Neural progenitor cell (in vitro differentiated cells): ENCODE results near the gene EYS. TPM values are rescaled to one million over a fixed set of nuclear protein-coding genes. Genes with fewer than 3 reads are reported as not detected.

Source experiments
- DNase-seq: peaks from one replicate; pipeline ENCODE4 v3.0.0-alpha.2; 2016; ENCODE audit warnings: low spot score
- H2AFZ ChIP-seq: fragments of 200-600 bp; sonication (generic); replicated peaks from 2 replicates; pipeline ENCODE4 v1.6.1; 2016; ENCODE audit warnings: antibody characterized with exemption
- H3F3A ChIP-seq: fragments of 200-600 bp; sonication (generic); 2 replicates; pipeline ENCODE4 v1.6.1; 2016; ENCODE audit warnings: antibody characterized with exemption, low read depth
- H3K27ac ChIP-seq: fragments of 200-600 bp; sonication (generic); 2 replicates; pipeline ENCODE4 v1.5.1; 2016; ENCODE audit warnings: mild to moderate bottlenecking
- H3K27me3 ChIP-seq: fragments of 200-600 bp; sonication (generic); 2 replicates; pipeline ENCODE4 v1.6.1; 2016; ENCODE audit warnings: mild to moderate bottlenecking, moderate library complexity
- H3K36me3 ChIP-seq: fragments of 200-600 bp; sonication (generic); 2 replicates; pipeline ENCODE4 v1.5.1; 2016
- H3K4me1 ChIP-seq: fragments of 200-600 bp; sonication (generic); 2 replicates; pipeline ENCODE4 v1.6.1; 2016; ENCODE audit warnings: mixed run types
- H3K4me2 ChIP-seq: fragments of 200-600 bp; sonication (generic); 2 replicates; pipeline ENCODE4 v1.6.1; 2016
- H3K4me3 ChIP-seq: fragments of 200-600 bp; sonication (generic); 2 replicates; pipeline ENCODE4 v1.5.1; 2016
- H3K79me2 ChIP-seq: fragments of 200-600 bp; sonication (generic); 2 replicates; pipeline ENCODE4 v1.6.1; 2016; ENCODE audit warnings: low read depth
- H3K9ac ChIP-seq: fragments of 200-600 bp; sonication (generic); 2 replicates; pipeline ENCODE4 v1.6.1; 2016
- H3K9me3 ChIP-seq: fragments of 200-600 bp; sonication (generic); 2 replicates; pipeline ENCODE4 v1.5.1; 2016; ENCODE audit warnings: low read depth
- H4K20me1 ChIP-seq: fragments of 200-600 bp; sonication (generic); 2 replicates; pipeline ENCODE4 v1.6.1; 2016; ENCODE audit warnings: low read depth
- H3K27ac Mint-ChIP-seq: 3 replicates; pipeline ENCODE4 v1.8.0; 2021; ENCODE audit warnings: mixed read lengths
- H3K27me3 Mint-ChIP-seq: 2 replicates; pipeline ENCODE4 v1.8.0; 2022; ENCODE audit warnings: low read depth, mild to moderate bottlenecking, inconsistent platforms, moderate library complexity, mixed read lengths; ENCODE audit not compliant: insufficient read depth
- H3K36me3 Mint-ChIP-seq: 3 replicates; pipeline ENCODE4 v1.8.0; 2021; ENCODE audit warnings: mixed read lengths
- H3K4me1 Mint-ChIP-seq: 3 replicates; pipeline ENCODE4 v1.8.0; 2021; ENCODE audit warnings: mixed read lengths
- H3K4me3 Mint-ChIP-seq: 3 replicates; pipeline ENCODE4 v1.8.0; 2021; ENCODE audit warnings: mild to moderate bottlenecking, moderate library complexity, mixed read lengths
- H3K9me3 Mint-ChIP-seq: 3 replicates; pipeline ENCODE4 v1.8.0; 2020; ENCODE audit warnings: mixed read lengths
- EZH2 ChIP-seq: fragments of 200-600 bp; sonication (generic); IDR thresholded peaks from 2 replicates; pipeline ENCODE4 v1.6.1; 2017; ENCODE audit warnings: antibody characterized with exemption, mild to moderate bottlenecking, moderate library complexity
- EZH2phosphoT487 ChIP-seq: fragments of 200-600 bp; sonication (generic); IDR thresholded peaks from 2 replicates; pipeline ENCODE4 v1.6.1; 2017; ENCODE audit warnings: antibody characterized with exemption
- total RNA-seq: library from RNA; depleted of rRNA; stranded (reverse); fragments of >200 nt; gene quantifications from 2 replicates; pipeline ENCODE4 v1.2.3, GENCODE V29; 2015; ENCODE audit warnings: low replicate concordance
- TF ChIP-seq, protein P1 (sequence below): fragments of 200-600 bp; sonication (generic); IDR thresholded peaks from 2 replicates; pipeline ENCODE4 v1.5.1; 2017; ENCODE audit warnings: antibody characterized with exemption, mild to moderate bottlenecking

The EYS gene
- total RNA-seq, 1 donor from 2014 or later: not detected

DNA sequence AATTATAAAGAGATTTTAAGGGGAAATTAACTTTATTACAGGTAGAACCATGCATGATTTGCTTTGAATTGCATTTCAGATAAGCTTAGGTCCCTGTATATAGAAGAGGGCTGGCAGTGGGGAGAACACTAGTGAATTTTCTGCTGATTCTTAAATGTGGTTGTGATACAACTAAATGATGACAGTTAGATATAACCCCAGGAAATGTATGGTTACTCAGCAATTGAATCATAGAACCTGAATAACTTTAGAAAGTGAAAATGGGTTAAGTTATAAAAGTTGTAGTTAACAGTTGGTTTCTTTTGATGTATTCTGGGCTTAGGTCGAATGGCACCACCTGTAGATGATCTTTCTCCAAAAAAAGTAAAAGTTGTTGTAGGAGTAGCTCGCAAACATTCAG is 2001.3 kb downstream of the EYS start:
- peaks cover 46% of the 10 kb centered on the region for H3K36me3 Mint-ChIP-seq

GRCh38 chr6:63690221-63690620 is 2016.8 kb downstream of the EYS start:
- H3K27me3 ChIP-seq: no peaks in the 10 kb centered on the region
- DNase-seq: no peak
- Mint-ChIP-seq H3K4me1 (no peaks in the 10 kb centered on the region), H3K36me3 (peaks cover 37% of the 10 kb centered on the region), H3K27me3 (no peaks in the 10 kb centered on the region), H3K27ac (no peak overlapping the region), H3K4me3 (no peak overlapping the region), H3K9me3 (no peaks in the 10 kb centered on the region)
- TF ChIP-seq, protein P1, sequence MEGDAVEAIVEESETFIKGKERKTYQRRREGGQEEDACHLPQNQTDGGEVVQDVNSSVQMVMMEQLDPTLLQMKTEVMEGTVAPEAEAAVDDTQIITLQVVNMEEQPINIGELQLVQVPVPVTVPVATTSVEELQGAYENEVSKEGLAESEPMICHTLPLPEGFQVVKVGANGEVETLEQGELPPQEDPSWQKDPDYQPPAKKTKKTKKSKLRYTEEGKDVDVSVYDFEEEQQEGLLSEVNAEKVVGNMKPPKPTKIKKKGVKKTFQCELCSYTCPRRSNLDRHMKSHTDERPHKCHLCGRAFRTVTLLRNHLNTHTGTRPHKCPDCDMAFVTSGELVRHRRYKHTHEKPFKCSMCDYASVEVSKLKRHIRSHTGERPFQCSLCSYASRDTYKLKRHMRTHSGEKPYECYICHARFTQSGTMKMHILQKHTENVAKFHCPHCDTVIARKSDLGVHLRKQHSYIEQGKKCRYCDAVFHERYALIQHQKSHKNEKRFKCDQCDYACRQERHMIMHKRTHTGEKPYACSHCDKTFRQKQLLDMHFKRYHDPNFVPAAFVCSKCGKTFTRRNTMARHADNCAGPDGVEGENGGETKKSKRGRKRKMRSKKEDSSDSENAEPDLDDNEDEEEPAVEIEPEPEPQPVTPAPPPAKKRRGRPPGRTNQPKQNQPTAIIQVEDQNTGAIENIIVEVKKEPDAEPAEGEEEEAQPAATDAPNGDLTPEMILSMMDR: no peak
- no peak for TF ChIP-seq EZH2
- TF ChIP-seq EZH2phosphoT487: no peak
- peaks cover 7% of the 10 kb centered on the region for H3K36me3 ChIP-seq
- no peak overlapping the region for H3K4me3 ChIP-seq
- no peak overlapping the region for H2AFZ ChIP-seq
- no peak overlapping the region for H3K9ac ChIP-seq
- H3K4me2 ChIP-seq: no peak overlapping the region
- H3K27ac ChIP-seq: no peak overlapping the region
- peaks cover 36% of the 10 kb centered on the region for H3K79me2 ChIP-seq
- H4K20me1 ChIP-seq: no peaks in the 10 kb centered on the region
- no peaks in the 10 kb centered on the region for H3K9me3 ChIP-seq
- H3F3A ChIP-seq: no peaks in the 10 kb centered on the region
- no peaks in the 10 kb centered on the region for H3K4me1 ChIP-seq

More for the DNA sequence above, 2001.3 kb downstream of the EYS start:
- H3K27ac Mint-ChIP-seq: no peak overlapping the region
- no peak overlapping the region for H3K4me3 Mint-ChIP-seq
- Histone ChIP-seq H3K4me3 (no peak overlapping the region), H3K4me2 (no peak overlapping the region), H3K9me3 (no peaks in the 10 kb centered on the region), H2AFZ (no peak overlapping the region), H3K4me1 (peaks cover 13% of the 10 kb centered on the region), H3K79me2 (no peaks in the 10 kb centered on the region), H3F3A (no peaks in the 10 kb centered on the region), H3K27ac (no peak overlapping the region), H3K36me3 (peaks cover 40% of the 10 kb centered on the region), H4K20me1 (peaks cover 9% of the 10 kb centered on the region), H3K27me3 (no peaks in the 10 kb centered on the region), H3K9ac (no peak overlapping the region)
- no peaks in the 10 kb centered on the region for H3K27me3 Mint-ChIP-seq
- no peaks in the 10 kb centered on the region for H3K9me3 Mint-ChIP-seq
- no peak for DNase-seq
- TF ChIP-seq EZH2phosphoT487 (no peak), EZH2 (no peak)
- TF ChIP-seq, protein P1: no peak
- H3K4me1 Mint-ChIP-seq: peaks cover 4% of the 10 kb centered on the region

GRCh38 chr6:63689421-63689820 is 2017.6 kb downstream of the EYS start:
- Histone ChIP-seq H3K4me1 (no peaks in the 10 kb centered on the region), H3F3A (no peaks in the 10 kb centered on the region), H2AFZ (no peak overlapping the region), H3K9ac (no peak overlapping the region), H3K9me3 (no peaks in the 10 kb centered on the region), H3K79me2 (peaks cover 40% of the 10 kb centered on the region), H3K36me3 (peaks cover 12% of the 10 kb centered on the region), H3K4me2 (no peak overlapping the region), H3K27me3 (no peaks in the 10 kb centered on the region), H3K27ac (no peak overlapping the region), H4K20me1 (no peaks in the 10 kb centered on the region), H3K4me3 (no peak overlapping the region)
- H3K27ac Mint-ChIP-seq: no peak overlapping the region
- H3K4me3 Mint-ChIP-seq: no peak overlapping the region
- TF ChIP-seq EZH2phosphoT487 (no peak), EZH2 (no peak)
- TF ChIP-seq, protein P1: no peak
- H3K27me3 Mint-ChIP-seq: no peaks in the 10 kb centered on the region
- DNase-seq: no peak
- H3K9me3 Mint-ChIP-seq: no peaks in the 10 kb centered on the region
- H3K4me1 Mint-ChIP-seq: no peaks in the 10 kb centered on the region
- peaks cover 39% of the 10 kb centered on the region for H3K36me3 Mint-ChIP-seq
